ENCODE results near the gene GATA5.
"Not testable (repeated sequence)": the region's sequence is repeated elsewhere in the genome, so short reads cannot be mapped to it uniquely, and the experiment has no call there.

Gene GATA5

GRCh38 chr20:62428396-62429295 is 47.1 kb downstream of the GATA5 start:
- no peak for DNase-seq

GRCh38 chr20:62428002-62428372 is 47.8 kb downstream of the GATA5 start:
- DNase-seq, result no peak

DNA sequence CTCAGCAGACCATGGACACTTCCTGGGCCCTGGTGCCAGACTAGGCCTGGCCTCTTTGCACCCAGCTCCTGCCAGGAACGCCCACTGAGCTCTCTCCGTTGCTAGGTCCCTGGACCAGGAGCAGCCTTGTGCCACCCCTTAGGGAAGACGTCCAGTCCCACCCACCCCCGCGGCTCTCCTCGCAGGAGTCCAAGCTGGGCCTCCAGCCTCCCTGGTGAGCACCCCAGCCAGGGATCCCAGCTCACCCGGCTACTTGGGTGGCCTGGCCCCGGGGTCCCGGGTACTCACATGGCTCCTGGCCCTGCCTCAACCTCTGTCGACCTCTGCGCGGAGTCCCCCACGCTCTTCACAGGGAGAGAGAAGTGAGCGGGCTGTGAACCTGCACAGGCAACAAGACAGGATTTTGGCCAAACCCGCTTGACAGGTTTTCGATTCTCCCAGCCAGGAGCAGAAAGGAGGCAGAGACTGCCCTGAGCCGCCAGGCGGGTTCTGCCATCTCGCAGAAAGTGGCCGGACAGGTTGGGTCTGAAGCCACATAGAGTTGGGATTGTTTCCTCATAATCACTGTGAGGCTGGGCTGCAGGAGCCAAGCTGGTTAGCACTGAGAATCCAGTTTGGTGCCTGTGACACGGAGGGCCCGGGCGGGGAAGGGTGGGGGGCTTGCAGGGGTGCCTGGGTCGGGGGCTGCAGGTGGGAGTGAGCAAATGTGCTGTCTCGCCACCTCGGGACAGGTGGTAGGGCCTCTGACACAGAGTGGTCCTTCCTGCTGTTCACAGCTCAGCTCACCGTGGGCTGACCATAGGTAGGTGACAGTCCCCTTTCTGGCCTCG is 48.4 kb downstream of the GATA5 start, which contains the start of gene RBBP8NL:
Gene RBBP8NL, minus strand, starts transcription at position 368 of the 830 bp plus-strand sequence. CDS start 7,892 bp downstream, outside the sequence.
- no peak for DNase-seq

- no peak for DNase-seq
Measured at GRCh38 chr20:62426699-62427131, 49.1 kb downstream of the GATA5 start.

DNA sequence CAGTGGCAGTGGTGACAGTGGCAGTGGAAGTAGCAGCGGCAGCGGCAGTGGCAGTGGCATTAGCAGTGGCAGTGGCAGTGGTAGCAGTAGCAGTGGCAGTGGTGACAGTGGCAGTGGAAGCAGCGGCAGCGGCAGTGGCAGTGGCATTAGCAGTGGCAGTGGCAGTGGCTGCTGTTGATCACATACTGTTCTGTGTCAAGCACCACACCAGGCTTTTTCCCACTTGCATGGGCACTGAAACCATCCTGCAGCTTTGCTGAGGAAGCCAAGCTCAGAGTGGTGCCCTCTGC is 49.8 kb downstream of the GATA5 start:
- DNase-seq, result not testable (repeated sequence)

DNA sequence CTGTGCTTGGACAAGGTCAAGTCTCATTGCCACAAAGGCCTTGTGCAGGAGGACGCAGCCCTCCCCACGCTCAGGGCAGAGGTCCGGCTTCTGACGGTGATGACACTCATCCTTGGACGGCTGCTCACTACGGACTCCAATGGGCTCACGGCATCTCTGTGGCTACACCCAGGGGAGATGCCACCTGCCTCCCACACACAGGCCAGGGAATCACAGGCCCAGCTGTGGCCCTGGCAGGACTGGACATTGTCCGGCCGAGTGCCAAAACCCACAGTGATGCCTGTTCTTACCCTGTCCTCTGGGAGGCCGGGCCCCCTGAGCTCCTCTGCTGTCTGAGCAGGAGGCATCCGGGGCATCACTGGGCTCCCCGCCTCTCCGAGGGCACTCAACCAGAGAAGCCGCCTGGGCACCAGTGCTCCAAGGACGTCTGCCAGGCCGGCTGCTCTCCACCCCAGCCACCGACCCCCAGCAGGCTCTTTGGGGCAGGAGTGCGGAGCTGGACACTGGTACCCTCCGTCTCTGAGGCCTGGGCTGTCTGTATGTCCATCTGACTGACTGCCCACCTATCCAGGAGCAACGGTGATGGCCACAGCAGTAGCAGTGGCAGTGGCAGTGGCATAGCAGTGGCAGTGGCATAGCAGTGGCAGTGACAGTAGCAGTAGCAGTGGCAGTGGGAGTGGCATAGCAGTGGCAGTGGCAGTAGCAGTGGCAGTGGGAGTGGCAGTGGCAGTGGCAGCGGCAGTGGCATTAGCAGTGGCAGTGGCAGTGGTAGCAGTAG is 50.3 kb downstream of the GATA5 start:
- DNase-seq, result no peak

DNA sequence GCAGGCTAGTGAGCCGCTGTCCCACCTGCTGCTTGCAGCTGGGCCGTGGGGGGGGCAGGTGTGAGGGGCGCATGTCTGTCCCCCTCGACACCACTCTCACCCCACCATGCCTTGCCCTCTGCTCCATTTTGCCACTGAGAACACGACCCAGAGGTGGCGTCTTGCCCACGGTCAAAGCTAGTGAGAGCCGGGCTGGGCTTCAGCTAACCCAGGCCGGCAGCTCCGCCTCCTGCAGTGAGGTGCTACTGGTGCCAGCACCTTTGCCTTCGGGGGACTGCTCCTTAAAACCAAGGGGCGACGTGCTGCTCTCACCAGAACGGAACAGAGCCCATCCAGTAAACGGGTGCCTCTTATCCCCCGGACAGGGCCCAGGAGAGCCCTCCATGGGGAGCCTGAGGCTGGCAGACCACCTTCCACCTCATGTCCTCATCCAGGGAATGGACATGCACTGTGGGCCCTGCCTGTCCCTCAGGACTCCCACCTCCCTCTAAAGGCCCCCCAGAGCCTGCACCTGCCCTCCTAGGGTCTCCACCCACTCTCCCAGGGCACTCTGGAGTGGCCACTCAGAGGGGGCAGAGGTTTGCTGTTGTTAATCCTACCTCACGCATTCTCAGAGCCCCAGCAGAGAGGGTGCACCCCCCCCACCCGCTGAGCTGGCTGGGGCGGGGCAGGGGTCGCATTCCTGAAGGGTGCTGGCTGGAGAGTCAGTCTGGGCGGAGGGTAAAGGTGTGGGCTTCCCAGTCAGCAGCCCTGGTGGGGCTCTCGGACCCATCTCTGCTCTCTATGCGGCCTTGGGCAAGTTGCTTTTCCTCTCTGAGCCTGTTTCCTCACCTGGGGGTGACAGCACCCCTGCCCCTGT is 51.3 kb downstream of the GATA5 start:
- no peak for DNase-seq

- no peak for DNase-seq
Measured at GRCh38 chr20:62423326-62423706, 52.5 kb downstream of the GATA5 start.

DNA sequence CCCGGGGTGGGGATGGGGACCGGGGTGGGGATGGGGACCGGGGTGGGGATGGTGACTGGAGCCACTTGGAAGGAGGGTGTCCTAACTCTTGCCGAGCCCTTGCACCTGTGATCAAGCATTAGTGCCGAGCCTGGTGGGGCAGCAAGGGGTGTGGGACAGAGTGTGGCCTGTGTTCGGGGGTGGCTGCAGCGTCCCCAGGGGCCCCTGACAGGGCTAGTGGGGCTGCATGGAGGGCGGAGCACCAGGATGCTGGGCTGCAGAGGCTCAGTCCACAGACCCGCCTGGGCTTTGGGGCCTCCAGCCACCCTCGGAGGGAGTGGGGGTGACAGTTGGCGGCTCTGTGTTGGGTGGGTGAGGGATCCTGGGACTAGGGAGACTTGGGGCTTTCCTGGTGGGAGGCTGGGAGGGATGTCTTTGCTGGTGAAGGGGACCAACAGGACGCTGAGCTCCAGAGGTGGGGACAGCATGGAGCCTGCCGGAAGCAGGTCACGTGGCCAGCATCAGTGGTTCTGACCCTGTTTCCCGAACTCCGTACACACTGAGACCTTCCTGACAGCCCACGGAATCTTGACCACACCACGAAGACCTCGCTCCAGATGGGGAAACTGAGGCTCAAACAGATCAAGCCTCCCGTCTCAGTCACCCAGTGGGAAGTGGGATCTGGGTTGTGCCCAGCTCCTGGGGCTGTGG is 53.0 kb downstream of the GATA5 start:
- no peak for DNase-seq

DNA sequence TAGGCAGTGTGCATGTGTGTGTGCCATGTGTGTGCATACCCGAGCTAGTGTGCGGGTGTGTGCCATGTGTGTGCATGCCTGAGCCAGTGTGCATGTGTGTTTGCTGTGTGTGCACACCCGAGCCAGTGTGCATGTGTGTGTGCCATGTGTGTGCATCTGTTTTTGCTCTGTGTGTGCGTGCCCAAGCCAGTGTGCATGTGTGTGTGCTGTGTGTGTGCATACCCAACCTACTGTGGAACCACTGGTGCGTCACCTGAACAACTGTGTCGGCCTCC is 54.1 kb downstream of the GATA5 start:
- DNase-seq, result no peak

GRCh38 chr20:62420846-62421715 is 54.7 kb downstream of the GATA5 start:
- DNase-seq, result no peak

DNA sequence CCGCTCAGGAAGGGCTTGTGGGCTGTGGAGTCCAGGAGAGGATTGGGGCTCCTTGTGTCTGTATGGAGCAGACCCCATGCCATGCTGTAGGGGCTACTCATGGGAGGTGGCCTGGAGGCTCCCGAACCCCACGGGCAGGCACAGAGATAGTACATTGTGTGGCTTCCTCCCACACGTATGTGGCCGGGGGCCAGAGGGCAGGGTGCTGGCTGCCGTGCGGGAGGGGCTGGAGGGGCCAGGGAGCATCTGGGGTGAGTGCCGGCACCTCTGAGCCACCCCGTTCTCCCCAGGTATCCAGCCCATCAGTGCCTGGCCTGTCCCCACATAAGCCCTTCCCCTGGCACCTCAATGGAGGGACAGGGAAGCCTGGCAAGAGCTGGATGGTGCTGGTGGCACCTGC is 56.0 kb downstream of the GATA5 start:
- no peak for DNase-seq

DNA sequence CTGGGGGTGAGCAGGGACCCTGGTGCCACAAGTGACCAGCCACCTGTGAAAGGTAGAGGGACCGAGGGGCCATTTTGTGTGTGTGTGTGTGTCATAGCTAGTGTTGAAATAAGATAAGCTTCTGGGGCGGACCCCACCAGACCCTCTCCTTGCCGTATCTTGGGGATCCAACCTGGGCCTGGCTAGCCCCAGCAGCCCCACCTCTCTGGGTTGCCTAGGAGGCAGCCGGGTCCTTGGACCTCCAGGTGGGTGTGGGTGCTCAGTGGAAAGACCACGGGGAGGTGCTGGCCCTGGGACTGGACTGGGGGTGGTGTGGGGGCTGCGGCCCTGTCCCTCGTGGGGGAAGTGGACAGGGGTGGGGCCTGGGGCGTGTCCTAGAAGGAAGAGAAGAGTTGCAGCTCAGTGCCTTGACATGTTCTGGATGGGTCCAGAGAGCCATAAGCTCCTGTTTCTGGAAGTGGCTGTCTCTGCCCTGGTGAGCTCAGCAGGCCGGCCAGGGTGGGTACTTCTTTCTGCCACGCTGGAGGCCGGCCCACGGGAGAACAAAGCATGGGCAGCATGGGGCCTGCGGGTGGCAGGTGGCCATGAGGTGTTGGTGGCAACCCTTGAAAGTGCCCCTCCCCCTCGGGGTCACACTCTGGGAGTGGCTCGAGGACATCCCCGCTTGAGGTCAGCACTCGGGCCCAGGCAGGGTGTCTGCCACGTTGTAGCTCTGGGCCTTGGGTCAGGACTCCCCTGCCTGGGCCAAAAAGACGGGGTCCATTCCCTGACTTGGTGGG is 56.9 kb downstream of the GATA5 start:
- DNase-seq, result no peak

DNA sequence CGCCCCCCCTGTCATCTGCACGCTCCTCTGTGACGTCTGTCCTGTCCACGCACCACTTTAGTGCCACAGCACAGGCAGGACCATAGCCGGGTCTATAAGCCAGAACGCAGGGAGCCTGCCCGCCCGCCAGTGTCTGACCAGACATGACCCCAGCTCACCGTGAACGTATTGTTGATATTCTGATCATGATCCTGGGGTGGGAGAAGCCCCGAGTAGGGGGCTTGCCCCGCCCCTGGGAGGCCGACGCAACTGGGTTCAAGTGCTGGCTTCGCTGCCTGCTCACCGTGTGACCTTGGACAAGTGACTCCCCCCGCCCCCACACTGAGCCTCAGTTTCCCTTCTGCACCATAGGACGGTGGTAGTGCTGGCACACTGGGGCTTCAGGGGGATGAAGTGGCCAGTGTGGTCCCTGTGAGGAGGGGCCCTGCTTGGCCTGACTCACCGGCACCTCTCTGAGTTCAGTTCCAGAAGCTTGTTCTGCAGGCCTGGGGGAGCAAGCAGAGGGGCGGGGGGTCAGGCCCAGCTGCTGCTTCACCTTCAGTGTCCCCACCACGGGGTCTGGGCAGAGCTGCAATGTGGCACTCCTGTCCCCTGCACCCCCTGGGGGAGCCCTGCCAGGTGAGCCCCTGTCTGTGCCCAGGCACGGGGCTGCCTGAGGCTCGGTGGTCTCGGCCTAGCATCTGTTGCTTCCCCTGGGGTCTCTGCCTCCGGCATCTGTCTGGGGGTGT is 57.6 kb downstream of the GATA5 start:
- no peak for DNase-seq

DNA sequence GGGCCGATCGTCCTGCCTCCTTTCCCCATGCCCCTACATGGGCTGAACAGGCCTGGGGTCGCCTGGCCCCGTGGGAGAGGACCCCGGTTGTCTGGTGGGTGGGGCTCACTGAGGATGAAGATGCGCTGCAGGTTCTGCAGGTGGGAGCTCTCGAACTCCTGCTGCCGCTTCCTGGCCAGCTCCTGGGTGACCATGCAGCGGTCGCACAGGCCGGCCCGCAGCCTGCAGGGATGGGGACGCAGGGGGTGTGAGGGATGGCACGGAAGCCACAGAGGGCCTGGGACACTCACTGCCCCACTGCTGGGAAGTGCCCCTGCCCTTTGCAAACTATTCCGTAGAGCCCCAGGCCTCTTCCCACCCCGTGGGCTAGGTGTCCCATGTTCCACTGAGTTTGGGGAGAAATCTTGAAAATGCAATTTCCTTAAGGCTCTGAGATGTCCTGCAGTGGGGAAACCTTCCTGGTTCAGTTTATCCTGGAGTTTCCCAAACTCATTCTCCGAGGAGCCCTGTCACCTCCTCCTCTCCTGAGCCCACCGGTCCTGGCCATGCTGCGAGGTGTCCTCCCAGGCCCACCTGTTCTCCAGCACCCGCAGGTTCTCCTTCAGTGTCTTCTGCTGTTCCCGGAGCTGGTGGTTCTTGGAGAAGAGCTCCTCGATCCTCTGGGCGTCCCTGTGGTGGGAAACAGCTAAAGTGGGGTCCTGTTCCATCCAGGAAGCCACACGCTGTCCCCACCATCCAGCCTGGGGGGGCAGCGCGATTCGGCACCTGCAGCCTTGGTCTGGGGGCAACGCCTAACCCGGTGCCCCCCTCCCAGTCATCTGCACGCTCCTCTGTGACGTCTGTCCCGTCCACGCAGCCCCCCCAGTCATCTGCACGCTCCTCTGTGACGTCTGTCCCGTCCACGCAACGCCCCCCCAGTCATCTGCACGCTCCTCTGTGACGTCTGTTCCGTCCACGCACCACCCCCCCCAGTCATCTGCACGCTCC is 58.9 kb downstream of the GATA5 start:
- DNase-seq, result no peak

DNA sequence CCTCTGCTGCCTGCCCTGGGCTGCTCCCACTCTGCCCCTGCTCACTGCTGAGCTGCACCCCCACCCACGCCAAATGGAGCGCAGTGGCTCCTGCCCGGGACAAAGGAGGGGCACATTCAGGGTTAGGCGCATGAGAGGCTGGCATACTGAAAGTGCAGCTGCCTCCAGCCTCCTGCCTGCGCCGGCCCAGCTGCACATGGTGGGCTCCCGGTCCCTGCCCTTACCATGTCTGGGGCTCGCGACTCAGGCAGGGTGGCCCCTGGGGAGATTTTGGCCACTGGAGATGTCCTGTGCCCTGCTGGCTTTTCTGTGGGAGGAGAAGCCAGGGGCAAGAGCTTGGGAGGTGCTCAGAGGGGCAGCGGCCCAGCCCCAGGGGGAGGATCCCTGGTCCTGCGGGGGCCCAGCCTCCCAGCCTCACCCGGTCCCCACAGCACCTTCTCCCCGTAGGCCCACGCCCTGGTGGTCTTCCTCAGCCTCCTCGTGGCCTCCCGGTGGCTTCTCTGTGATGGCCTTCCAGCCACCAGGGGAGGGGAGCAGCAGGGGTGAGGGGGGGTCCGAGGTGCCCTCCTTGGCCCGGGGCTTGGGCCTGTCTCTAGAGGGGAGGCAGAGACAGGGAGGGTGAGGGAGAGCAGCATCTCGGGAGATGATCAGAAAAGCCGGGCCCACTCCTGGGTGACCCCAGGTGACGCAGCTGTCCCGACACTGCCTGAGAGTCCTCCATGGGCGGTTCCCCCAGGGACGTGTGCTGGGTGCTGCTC is 60.3 kb downstream of the GATA5 start:
- DNase-seq, result no peak

DNA sequence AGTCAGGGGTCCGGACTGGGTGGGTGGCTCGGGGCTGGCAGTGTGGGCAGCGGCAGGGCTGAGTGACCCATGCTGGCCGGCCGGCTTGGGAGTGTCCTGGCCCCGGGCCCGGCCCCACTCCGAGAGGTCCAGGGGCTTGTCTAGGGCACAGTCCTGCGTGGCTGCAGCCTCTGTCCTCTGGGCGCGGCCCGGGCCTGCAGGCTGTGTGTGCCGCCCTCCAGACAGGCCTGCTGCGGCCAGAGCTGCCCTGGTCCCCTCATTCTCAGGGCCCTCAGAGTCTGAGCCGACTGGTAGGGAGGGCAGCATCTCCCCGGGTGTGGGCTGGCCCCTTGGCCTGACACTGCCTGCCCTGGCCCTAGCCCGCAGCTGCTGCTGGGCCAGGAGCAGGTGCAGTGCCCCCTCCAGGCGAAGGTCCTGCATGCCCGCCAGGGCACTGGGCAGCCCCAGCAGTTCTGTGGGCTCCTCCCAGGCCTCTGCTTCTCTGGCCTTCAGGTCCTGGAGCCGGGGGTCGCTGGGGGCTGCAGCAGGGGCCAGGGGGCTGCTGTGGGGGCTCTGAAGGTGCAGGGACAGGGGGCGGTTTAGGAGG is 61.8 kb downstream of the GATA5 start:
- no peak for DNase-seq

All from activated CD8-positive, alpha-beta memory T cell treated with anti-CD3 and anti-CD28 coated beads, Interleukin-2, amount 50 U/mL, for 4 hours (primary cell).